Measurements from ENCODE around the gene PITHD1. TPM values are rescaled to one million over a fixed set of nuclear protein-coding genes. Genes with fewer than 3 reads are reported as not detected.
"Not testable (repeated sequence)": the region's sequence is repeated elsewhere in the genome, so short reads cannot be mapped to it uniquely, and the experiment has no call there.

Gene PITHD1
- total RNA-seq: 46.6 TPM
- long read RNA-seq, transcript PITHD1-201 (6 exons, 1,603 nt): major isoform, 39 of 43 reads
- long read RNA-seq, partial matches to known transcripts: 2 of 43 reads
- long read RNA-seq, other reads (novel, unspliced or antisense): 2 of 43 reads

DNA sequence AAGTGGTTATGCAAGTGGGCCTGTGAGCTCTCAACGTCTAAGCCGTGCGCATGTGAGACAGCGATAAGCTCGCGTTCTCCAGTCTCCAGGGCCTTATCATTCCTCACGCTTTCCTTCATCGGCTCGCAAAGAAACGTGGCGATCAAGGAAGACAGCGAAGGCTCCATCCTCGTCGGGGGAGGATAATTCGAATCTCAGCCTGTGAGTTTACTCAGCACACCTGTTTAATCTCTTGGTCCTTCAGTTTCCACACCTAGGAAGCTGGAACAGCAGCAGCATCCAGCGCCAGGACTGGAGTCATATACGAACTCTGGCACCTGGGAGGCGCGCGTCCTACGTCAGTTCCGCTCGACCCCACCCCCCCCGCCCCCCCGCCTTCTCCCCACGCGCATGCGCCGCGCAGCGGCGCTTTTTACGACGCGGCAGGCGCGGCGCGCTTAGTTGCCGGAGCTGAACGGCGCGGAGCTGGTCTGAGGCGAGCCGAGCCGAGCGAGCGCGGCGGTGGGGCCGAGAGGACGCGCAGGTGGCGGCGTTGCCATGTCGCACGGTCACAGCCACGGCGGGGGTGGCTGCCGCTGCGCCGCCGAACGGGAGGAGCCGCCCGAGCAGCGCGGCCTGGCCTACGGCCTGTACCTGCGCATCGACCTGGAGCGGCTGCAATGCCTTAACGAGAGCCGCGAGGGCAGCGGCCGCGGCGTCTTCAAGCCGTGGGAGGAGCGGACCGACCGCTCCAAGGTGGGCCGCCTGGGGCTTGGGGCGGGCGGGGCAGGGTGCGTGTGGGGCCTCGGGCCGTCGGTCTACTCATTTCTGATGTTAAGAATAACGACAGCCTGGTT is at the start of gene PITHD1:
TSS of gene PITHD1 (plus strand) at position 440 of the 836 bp plus-strand sequence. CDS start at position 538, 98 bp downstream.
- DNase-seq: peak; percentile 90
- intact Hi-C loops (cut with DNase I): no loop called here
- peaks cover 26% of the 10 kb centered on the region for H3K4me1 ChIP-seq

DNA sequence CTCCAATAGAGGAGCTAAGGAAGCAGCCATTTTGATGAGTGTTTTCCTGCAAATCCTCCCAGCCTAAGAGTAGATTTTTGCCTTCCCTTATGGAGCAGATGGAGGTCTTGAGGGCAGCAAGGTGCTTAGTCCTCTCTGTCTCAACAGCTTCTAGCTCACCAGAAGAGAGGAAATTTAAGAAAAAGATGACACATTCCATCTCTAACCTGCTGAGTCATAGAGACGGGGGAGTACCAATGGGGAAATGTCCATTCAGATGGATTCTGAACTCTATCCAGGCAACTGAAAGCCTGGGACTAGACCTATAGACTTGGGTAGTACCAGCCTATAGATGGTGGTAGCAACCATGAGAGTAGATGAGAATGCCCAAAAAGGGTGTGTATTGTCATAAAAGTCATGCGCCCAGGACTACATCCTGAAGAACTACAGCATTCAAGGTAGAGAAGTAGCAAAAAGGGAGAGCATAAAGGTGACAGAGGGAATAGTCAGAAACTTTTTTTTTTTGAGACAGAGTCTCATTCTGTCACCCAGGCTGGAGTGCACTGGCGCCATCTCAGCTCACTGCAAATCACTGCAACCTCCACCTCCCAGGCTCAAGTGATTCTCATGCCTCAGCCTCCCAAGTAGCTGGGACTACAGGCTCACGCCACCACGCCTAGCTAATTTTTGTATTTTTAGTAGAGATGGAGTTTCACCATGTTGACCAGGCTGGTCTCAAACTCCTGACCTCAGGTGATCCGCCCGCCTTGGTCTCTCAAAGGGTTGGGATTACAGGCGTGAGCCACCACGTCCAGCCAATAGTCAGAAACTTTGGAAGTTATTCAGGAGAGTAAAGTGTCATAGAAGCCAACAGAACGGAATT is 45.6 kb upstream of the PITHD1 start:
- Histone ChIP-seq H3K36me3 (peaks cover 4% of the 10 kb centered on the region), H3K4me1 (peaks cover 20% of the 10 kb centered on the region), H3K9me3 (no peaks in the 10 kb centered on the region), H3K27ac (no peak overlapping the region), H3K4me3 (no peak overlapping the region), H3K27me3 (ENCODE audit: low read depth) (no peaks in the 10 kb centered on the region)
- intact Hi-C loops (cut with DNase I): no loop called here
- no peak for DNase-seq
- no peak for TF ChIP-seq CTCF (IDR thresholded peaks at IDR 0.05)
- no peak for ATAC-seq

More for the DNA sequence above, at the start of gene PITHD1:
- TF ChIP-seq CTCF (IDR thresholded peaks at IDR 0.05): no peak
- Histone ChIP-seq H3K36me3 (peaks cover 32% of the 10 kb centered on the region), H3K27me3 (ENCODE audit: low read depth) (no peaks in the 10 kb centered on the region), H3K9me3 (no peaks in the 10 kb centered on the region), H3K27ac (peak within 1 kb of the TSS; percentile 95), H3K4me3 (peak within 1 kb of the TSS; percentile 92)
- ATAC-seq: peak; percentile 93

- H3K27ac ChIP-seq; ATAC-seq; H3K4me3 ChIP-seq; H3K27me3 ChIP-seq (ENCODE audit: low read depth); H3K36me3 ChIP-seq; intact Hi-C loops (cut with DNase I); DNase-seq; H3K9me3 ChIP-seq: not testable (repeated sequence)
- H3K4me1 ChIP-seq: peaks cover 13% of the 10 kb centered on the region
Measured at GRCh38 chr1:23733281-23733680, 44.9 kb upstream of the PITHD1 start.

GRCh38 chr1:23736437-23737134 is 41.6 kb upstream of the PITHD1 start:
- Histone ChIP-seq H3K27ac (no peak overlapping the region), H3K27me3 (ENCODE audit: low read depth) (no peaks in the 10 kb centered on the region), H3K9me3 (no peaks in the 10 kb centered on the region), H3K36me3 (peaks cover 4% of the 10 kb centered on the region), H3K4me3 (no peak overlapping the region), H3K4me1 (no peaks in the 10 kb centered on the region)
- intact Hi-C loops (cut with DNase I): no loop called here
- ATAC-seq (no peak), DNase-seq (no peak)
- no peak for TF ChIP-seq CTCF (IDR thresholded peaks at IDR 0.05)

GRCh38 chr1:23741609-23742008 is 36.6 kb upstream of the PITHD1 start:
- H3K27ac ChIP-seq: no peak overlapping the region
- peaks cover 28% of the 10 kb centered on the region for H3K4me1 ChIP-seq
- ATAC-seq (no peak), DNase-seq (no peak)
- no peak for TF ChIP-seq CTCF (IDR thresholded peaks at IDR 0.05)
- intact Hi-C loops (cut with DNase I): no loop called here
- H3K4me3 ChIP-seq: no peak overlapping the region
- peaks cover 12% of the 10 kb centered on the region for H3K36me3 ChIP-seq
- H3K9me3 ChIP-seq: no peaks in the 10 kb centered on the region
- no peaks in the 10 kb centered on the region for H3K27me3 ChIP-seq (ENCODE audit: low read depth)
